ENCODE data around the gene GRB10. TPM values are rescaled to one million over a fixed set of nuclear protein-coding genes. Genes with fewer than 3 reads are reported as not detected.

The GRB10 gene
- polyA plus RNA-seq, 1 donor = 19.9 TPM

DNA sequence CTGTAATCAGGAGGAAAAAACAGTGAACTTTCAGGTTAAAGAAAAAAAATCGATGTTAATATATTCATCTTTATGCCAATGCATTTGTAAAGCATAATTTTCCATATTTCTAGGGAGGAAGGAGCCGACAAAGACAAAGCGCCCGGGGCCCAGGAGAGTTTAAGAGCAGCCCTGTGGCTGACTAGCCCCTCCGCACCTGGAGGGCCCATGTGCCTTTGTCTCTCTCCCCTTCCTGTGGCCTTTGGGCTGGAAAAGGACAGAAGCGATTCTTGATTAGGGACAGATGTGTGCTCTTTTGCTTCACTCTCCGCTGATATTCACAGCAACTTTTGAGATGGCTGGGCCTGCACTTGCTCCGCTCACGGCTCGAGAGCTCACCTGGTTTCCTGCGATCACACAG, 240.6 kb downstream of the GRB10 start:
- WGBS (ENCODE audit: insufficient coverage, low lambda C conversion rate) = 80% methylated on average over 1 of the region's 11 CpGs
- no peak for DNase-seq
- no peaks in the 10 kb centered on the region for H3K9me3 ChIP-seq (ENCODE audit: control insufficient read depth, low read depth, low read length)
- H3K27ac ChIP-seq (ENCODE audit: low read length) = no peak overlapping the region
- no peaks in the 10 kb centered on the region for H3K27me3 ChIP-seq (ENCODE audit: control insufficient read depth, insufficient read depth, low read length)
- no peaks in the 10 kb centered on the region for H3K4me1 ChIP-seq (ENCODE audit: control insufficient read depth, insufficient read depth, low read length)
- H3K36me3 ChIP-seq (ENCODE audit: control insufficient read depth, insufficient read depth, low read length) = peaks cover 69% of the 10 kb centered on the region
- no peak overlapping the region for H3K4me3 ChIP-seq (ENCODE audit: low read length)

DNA sequence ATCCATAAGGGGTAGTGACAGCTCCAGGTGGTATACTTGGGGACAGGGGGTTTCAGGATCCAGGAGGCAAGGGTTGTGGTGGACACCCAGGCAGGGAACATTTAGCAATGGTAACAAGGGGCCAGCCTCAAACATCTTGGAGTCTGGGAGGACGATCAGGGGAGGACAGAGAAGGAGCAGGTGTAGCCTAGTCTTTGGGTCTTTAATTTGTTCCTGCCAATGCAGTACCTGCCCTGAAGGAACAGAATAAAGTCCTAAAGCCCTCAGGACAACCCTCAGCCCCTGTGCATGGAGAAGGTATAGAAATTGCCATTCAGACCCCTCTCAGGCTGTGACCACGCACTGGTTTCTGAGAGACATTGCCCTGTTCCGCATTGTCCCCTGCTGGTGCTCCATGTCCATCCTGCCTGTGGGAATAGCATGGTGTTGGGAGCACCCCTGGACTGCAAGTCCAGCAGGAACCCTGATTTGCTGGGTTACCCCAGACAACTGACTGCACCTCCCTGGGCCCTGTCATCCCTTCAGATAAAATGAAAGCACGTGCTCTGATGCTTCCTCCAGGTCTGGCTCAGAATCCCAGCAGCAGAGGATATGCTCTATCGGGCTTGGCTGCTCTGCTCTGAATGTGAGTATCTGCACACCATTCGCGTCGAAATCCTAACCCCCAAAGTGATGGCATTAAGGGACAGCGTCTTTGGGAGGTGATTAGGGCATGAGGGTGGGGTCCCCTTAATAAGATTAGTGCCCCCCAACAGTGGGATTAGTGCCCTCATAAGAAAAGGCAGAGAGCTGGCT, 241.7 kb downstream of the GRB10 start:
- Histone ChIP-seq H3K36me3 (ENCODE audit: control insufficient read depth, insufficient read depth, low read length) (peaks cover 79% of the 10 kb centered on the region), H3K4me3 (ENCODE audit: low read length) (no peak overlapping the region), H3K9me3 (ENCODE audit: control insufficient read depth, low read depth, low read length) (no peaks in the 10 kb centered on the region), H3K27ac (ENCODE audit: low read length) (no peak overlapping the region), H3K4me1 (ENCODE audit: control insufficient read depth, insufficient read depth, low read length) (no peaks in the 10 kb centered on the region), H3K27me3 (ENCODE audit: control insufficient read depth, insufficient read depth, low read length) (no peaks in the 10 kb centered on the region)
- no peak for DNase-seq
- no CpG with 5 or more reads among the region's 9 CpGs for WGBS (ENCODE audit: insufficient coverage, low lambda C conversion rate)

Other genes with a start within 250 kb of the GRB10 start
- gene DDC, start 217.5 kb downstream of the GRB10 start, polyA plus RNA-seq = 213 TPM